ENCODE measurements around the gene LIMA1. TPM values are rescaled to one million over a fixed set of nuclear protein-coding genes. Genes with fewer than 3 reads are reported as not detected.

The LIMA1 gene
- total RNA-seq, 4 donors from 2014 or later, result 7.4 to 24.5 (median 8.8) TPM

DNA sequence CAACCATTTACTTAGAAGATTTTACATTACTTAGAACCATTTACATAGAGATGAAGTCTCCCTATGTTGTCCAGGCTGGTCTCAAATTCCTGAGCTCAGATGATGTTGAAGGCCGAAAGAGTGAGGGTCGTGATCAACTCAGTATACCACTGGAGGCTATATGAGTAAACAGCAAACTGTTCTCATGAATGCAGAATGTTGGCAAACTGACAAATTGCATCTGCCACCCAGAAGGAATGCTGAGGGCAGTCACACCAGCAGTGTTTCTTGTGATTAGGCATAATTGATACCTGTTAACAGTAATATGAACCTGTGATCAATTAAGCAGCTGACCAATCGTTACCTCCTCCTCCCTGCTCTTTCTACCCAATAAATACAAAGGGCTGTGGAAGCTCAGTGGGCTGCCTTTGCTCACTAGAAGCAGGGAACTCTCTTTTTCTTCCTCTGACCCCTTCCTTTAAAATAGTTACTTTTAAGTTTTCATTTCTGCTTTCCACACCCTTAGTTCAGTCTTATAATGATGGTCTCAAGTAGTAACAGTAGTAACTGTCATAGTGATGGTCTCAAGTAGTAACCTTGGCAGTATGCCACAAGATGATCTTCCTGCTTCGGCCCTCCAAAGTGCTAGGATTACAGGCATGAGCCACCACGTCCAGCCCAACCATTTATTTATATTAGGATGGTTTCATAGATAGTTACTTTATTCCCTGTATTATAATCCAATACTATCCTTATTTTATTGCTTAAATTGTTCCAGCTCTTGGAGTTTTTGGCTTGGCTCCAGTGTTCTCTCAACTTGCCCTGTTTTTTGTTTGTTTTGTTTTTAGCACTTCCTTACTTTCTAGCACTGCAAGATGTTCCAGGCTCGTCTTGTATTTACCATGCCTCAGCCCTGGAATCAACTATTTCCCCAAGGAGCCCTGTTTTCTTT is 25.8 kb downstream of the LIMA1 start:
- H3K4me1 ChIP-seq, result peaks cover 31 to 34% of the 10 kb centered on the region in 2 donors
- in situ Hi-C loops (cut with MboI; ENCODE audit: low sequenced_read_pairs in 4 of 4) (no loop called here), intact Hi-C loops (cut with DNase I; ENCODE audit: low total_unique reads) (no loop called here)
- no peaks in the 10 kb centered on the region for H3K27me3 ChIP-seq
- no peak overlapping the region for H3K4me3 ChIP-seq
- peak overlapping the region; percentile 59 to 80 (median 64) for H3K27ac ChIP-seq
- H3K9me3 ChIP-seq, result no peaks in the 10 kb centered on the region
- H3K36me3 ChIP-seq, result no peaks in the 10 kb centered on the region
- ATAC-seq, result peak; percentile 67 to 76
- no peak for TF ChIP-seq POLR2A (IDR thresholded peaks at IDR 0.05)
- TF ChIP-seq, protein P1, sequence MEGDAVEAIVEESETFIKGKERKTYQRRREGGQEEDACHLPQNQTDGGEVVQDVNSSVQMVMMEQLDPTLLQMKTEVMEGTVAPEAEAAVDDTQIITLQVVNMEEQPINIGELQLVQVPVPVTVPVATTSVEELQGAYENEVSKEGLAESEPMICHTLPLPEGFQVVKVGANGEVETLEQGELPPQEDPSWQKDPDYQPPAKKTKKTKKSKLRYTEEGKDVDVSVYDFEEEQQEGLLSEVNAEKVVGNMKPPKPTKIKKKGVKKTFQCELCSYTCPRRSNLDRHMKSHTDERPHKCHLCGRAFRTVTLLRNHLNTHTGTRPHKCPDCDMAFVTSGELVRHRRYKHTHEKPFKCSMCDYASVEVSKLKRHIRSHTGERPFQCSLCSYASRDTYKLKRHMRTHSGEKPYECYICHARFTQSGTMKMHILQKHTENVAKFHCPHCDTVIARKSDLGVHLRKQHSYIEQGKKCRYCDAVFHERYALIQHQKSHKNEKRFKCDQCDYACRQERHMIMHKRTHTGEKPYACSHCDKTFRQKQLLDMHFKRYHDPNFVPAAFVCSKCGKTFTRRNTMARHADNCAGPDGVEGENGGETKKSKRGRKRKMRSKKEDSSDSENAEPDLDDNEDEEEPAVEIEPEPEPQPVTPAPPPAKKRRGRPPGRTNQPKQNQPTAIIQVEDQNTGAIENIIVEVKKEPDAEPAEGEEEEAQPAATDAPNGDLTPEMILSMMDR (IDR thresholded peaks at IDR 0.05 in 4 of 5, conservative IDR thresholded peaks at IDR 0.05 in 1 of 5), result no peak
- peak; percentile 24 to 31 for DNase-seq

DNA sequence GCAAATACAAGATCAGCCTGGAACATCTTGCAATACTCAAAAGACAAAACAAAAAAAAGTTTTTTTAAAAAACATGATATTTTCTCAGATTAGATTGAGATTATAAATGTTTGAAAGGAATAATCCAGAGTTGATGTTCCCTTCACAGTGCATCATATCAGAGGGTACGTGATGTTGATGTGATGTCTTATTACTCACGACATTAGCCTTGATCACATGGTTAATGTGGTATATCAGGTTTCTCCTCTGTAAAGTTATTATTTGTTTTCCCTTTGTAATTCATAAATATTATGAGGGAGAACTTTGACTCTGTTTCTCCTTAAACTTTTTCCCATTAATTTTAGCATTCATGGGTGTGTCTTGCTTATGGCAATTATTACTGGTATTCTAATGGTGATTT is 26.6 kb downstream of the LIMA1 start:
- in situ Hi-C loops (cut with MboI; ENCODE audit: low sequenced_read_pairs in 4 of 4), result no loop called here
- H3K27ac ChIP-seq, result peak overlapping the region; percentile 59 to 80 (median 64)
- intact Hi-C loops (cut with DNase I; ENCODE audit: low total_unique reads), result no loop called here

DNA sequence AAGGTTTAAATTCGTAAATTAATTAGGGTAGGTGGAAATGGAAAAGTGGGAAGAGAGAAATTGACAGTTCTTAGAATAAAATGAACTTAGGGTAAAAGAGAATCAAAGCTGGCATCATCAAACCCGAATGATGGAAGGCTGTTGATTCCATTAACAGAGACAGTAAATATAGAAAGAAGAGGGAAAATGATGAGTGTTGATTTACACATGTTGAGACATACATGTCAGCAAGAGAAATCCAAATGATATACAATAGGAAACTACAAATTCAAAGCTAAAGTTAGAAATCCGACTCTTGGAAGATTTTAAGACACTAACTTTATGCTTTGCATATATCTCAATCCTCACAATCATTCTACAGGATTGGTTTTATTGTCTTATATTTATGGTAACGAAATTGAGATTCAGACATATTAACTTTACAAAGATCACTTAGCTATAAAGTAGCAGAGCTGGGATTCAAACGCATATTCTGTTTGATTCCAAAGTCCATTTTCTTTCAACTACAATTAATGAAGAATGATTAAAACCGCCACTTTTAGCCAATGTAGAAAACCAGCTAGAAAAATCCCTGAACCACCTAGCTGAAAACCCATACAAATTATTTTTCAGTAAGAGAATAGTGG is 30.2 kb downstream of the LIMA1 start:
- Histone ChIP-seq H3K4me3 (no peak overlapping the region), H3K4me1 (peaks cover 31 to 52% of the 10 kb centered on the region in 2 donors), H3K36me3 (peaks cover 0 to 3% of the 10 kb centered on the region in 2 donors), H3K9me3 (no peaks in the 10 kb centered on the region), H3K27me3 (no peaks in the 10 kb centered on the region), H3K27ac (no peak overlapping the region)
- TF ChIP-seq, protein P1 (IDR thresholded peaks at IDR 0.05 in 4 of 5, conservative IDR thresholded peaks at IDR 0.05 in 1 of 5), result no peak
- TF ChIP-seq POLR2A (IDR thresholded peaks at IDR 0.05), result no peak
- DNase-seq (no peak), ATAC-seq (no peak)
- intact Hi-C loops (cut with DNase I; ENCODE audit: low total_unique reads), result no loop called here
- in situ Hi-C loops (cut with MboI; ENCODE audit: low sequenced_read_pairs in 4 of 4), result no loop called here

More for the DNA sequence above, 26.6 kb downstream of the LIMA1 start:
- H3K9me3 ChIP-seq, result no peaks in the 10 kb centered on the region
- no peaks in the 10 kb centered on the region for H3K36me3 ChIP-seq
- H3K27me3 ChIP-seq, result no peaks in the 10 kb centered on the region
- DNase-seq (no peak), ATAC-seq (no peak)
- no peak for TF ChIP-seq POLR2A (IDR thresholded peaks at IDR 0.05)
- TF ChIP-seq, protein P1 (IDR thresholded peaks at IDR 0.05 in 4 of 5, conservative IDR thresholded peaks at IDR 0.05 in 1 of 5), result no peak
- no peak overlapping the region for H3K4me3 ChIP-seq
- peaks cover 35 to 41% of the 10 kb centered on the region in 2 donors for H3K4me1 ChIP-seq

DNA sequence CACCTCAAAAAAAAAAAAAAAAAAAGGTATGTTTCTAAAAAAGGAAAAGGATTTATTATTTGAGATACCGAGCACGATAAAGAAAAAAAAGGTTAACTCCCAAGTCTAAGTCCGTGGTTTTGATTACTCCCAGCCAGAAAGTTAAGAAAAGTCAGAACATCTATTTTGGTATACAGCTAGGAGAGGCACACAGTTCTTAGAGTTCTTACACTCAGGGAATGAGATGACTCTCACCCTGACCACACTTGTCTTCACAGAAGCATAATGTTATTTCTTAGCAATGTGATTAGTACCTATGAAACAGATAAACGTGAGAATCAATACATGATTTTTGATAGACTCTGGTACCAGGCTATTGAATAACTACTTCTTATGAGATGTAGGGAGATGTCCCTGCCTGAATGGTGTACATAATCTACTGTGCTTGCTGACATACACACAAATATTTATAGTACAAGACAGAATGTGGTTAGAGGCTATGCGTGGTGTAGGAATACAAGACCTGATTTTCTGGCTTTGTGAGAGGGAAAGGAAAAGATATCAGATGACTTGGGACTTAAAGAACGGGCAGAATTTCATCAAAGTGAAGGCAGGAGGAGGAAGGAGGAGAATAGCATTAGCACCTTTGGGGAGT is 31.6 kb downstream of the LIMA1 start:
- Histone ChIP-seq H3K4me1 (peaks cover 32 to 51% of the 10 kb centered on the region in 2 donors), H3K36me3 (peaks cover 0 to 5% of the 10 kb centered on the region in 2 donors), H3K27me3 (no peaks in the 10 kb centered on the region), H3K27ac (peak overlapping the region; percentile 52 to 73 (median 62)), H3K9me3 (no peaks in the 10 kb centered on the region), H3K4me3 (no peak overlapping the region)
- in situ Hi-C loops (cut with MboI; ENCODE audit: low sequenced_read_pairs in 4 of 4), result no loop called here
- intact Hi-C loops (cut with DNase I; ENCODE audit: low total_unique reads), result no loop called here
- no peak for TF ChIP-seq POLR2A (IDR thresholded peaks at IDR 0.05)
- TF ChIP-seq, protein P1 (IDR thresholded peaks at IDR 0.05 in 4 of 5, conservative IDR thresholded peaks at IDR 0.05 in 1 of 5), result no peak
- peak in 1 of 2 donors; percentile 73 for ATAC-seq
- DNase-seq, result no peak

Measured in gastrocnemius medialis (tissue), 4 donors.